Parathyroid adenoma (tissue), 2 donors: ENCODE results near the gene FAM135A.
"Not testable (repeated sequence)": the region's sequence is repeated elsewhere in the genome, so short reads cannot be mapped to it uniquely, and the experiment has no call there.

Experiments
- H2AFZ ChIP-seq: fragments of 300-600 bp; sonication (generic); one replicate; pipeline ENCODE4 v1.7.0; 2017; ENCODE audit warnings: antibody characterized with exemption, mild to moderate bottlenecking
- H3K27ac ChIP-seq: fragments of 300-600 bp; sonication (generic); one replicate; pipeline ENCODE4 v1.7.0; 2017
- H3K27me3 ChIP-seq: fragments of 300-600 bp; sonication (generic); one replicate; pipeline ENCODE4 v1.7.0; 2017; ENCODE audit warnings: low read length; ENCODE audit not compliant: control insufficient read depth, insufficient read depth
- H3K36me3 ChIP-seq: fragments of 300-600 bp; sonication (generic); one replicate; pipeline ENCODE4 v1.7.0; 2017; ENCODE audit warnings: low read length; ENCODE audit not compliant: control insufficient read depth, insufficient read depth
- H3K4me1 ChIP-seq: fragments of 300-600 bp; sonication (generic); one replicate; pipeline ENCODE4 v1.7.0; 2017; ENCODE audit warnings: control low read depth
- H3K4me2 ChIP-seq: fragments of 300-600 bp; sonication (generic); one replicate; pipeline ENCODE4 v1.7.0; 2017; ENCODE audit warnings: low read length
- H3K4me3 ChIP-seq: fragments of 300-600 bp; sonication (generic); one replicate; pipeline ENCODE4 v1.7.0; 2017; ENCODE audit warnings: low read depth, low read length
- H3K79me2 ChIP-seq: fragments of 300-600 bp; sonication (generic); one replicate; pipeline ENCODE4 v1.7.0; 2017; ENCODE audit warnings: control low read depth
- H3K9ac ChIP-seq: fragments of 300-600 bp; sonication (generic); one replicate; pipeline ENCODE4 v1.7.0; 2017; ENCODE audit warnings: mild to moderate bottlenecking
- H3K9me3 ChIP-seq: fragments of 300-600 bp; sonication (generic); one replicate; pipeline ENCODE4 v1.7.0; 2017; ENCODE audit warnings: low read length; ENCODE audit not compliant: control insufficient read depth
- TF ChIP-seq, protein P1 (sequence below): fragments of 300-600 bp; sonication (generic); IDR thresholded peaks from one replicate; pipeline ENCODE4 v1.7.0; 2017; ENCODE audit warnings: antibody characterized with exemption, mild to moderate bottlenecking
- donor health status: primary hyperparathyroidism.

Gene FAM135A

DNA sequence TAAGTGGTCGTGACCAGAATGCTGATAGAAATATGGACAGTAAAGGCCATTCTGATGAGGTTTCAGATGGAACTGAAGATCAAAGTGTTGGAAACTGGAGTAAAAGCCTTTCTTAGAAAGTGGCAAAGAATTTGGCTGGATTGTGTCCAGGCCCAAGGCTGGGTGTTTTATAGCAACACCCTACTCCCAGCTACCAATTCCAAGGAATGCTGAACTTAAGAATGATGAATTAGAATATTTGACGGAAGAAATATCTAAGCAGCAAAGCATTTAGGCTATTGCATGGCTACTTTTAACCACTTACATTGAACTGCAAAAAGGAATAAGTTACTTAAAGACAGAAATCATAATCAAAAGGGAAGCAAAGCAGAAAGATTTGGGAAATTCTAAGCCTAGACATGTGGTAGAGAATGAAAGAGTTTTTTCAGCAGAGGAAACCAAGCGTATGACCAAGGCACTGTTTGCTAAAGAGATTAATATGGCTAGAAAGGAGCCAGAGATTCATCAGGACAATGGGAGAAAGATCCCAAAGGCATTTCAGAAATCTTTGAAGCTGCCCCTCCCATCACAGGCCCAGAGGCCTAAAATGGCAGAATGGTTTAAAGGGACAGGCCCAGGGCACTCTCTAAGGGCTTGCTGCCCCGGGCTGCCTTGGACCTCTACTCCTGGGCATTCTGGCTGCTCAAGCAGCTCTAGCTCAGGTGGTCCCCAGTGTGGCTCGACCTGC lies 179.2 kb downstream of the FAM135A start:
- Histone ChIP-seq H3K9ac (no peak overlapping the region), H2AFZ (no peak overlapping the region), H3K4me2 (no peak overlapping the region), H3K4me3 (no peak overlapping the region), H3K9me3 (no peaks in the 10 kb centered on the region), H3K4me1 (no peaks in the 10 kb centered on the region), H3K27me3 (no peaks in the 10 kb centered on the region), H3K36me3 (no peaks in the 10 kb centered on the region), H3K27ac (no peak overlapping the region), H3K79me2 (no peaks in the 10 kb centered on the region)
- TF ChIP-seq, protein P1, sequence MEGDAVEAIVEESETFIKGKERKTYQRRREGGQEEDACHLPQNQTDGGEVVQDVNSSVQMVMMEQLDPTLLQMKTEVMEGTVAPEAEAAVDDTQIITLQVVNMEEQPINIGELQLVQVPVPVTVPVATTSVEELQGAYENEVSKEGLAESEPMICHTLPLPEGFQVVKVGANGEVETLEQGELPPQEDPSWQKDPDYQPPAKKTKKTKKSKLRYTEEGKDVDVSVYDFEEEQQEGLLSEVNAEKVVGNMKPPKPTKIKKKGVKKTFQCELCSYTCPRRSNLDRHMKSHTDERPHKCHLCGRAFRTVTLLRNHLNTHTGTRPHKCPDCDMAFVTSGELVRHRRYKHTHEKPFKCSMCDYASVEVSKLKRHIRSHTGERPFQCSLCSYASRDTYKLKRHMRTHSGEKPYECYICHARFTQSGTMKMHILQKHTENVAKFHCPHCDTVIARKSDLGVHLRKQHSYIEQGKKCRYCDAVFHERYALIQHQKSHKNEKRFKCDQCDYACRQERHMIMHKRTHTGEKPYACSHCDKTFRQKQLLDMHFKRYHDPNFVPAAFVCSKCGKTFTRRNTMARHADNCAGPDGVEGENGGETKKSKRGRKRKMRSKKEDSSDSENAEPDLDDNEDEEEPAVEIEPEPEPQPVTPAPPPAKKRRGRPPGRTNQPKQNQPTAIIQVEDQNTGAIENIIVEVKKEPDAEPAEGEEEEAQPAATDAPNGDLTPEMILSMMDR, result no peak

DNA sequence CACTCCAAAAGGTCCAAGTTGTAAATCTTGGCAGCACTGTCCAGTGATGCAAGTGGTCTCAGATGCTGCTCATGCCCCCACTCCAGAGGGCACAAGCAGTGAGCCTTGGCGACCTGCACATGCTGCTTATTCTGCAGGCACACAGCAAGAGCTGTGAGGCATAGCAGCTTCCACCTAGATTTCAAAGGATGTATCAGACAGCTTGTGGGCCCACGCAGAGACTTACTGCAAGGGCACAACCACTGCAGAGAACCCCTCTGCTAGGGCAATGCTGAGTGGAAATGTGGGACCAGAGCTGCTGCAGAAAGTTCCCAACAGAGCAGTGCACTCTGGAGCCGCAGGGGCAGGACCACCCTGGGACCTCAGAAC lies 179.8 kb downstream of the FAM135A start:
- H3K4me2 ChIP-seq, result no peak overlapping the region
- H3K4me1 ChIP-seq, result no peaks in the 10 kb centered on the region
- no peaks in the 10 kb centered on the region for H3K9me3 ChIP-seq
- H3K9ac ChIP-seq, result no peak overlapping the region
- no peaks in the 10 kb centered on the region for H3K27me3 ChIP-seq
- H3K79me2 ChIP-seq, result no peaks in the 10 kb centered on the region
- TF ChIP-seq, protein P1, result no peak
- H3K36me3 ChIP-seq, result no peaks in the 10 kb centered on the region
- no peak overlapping the region for H3K4me3 ChIP-seq
- no peak overlapping the region for H3K27ac ChIP-seq
- H2AFZ ChIP-seq, result no peak overlapping the region

DNA sequence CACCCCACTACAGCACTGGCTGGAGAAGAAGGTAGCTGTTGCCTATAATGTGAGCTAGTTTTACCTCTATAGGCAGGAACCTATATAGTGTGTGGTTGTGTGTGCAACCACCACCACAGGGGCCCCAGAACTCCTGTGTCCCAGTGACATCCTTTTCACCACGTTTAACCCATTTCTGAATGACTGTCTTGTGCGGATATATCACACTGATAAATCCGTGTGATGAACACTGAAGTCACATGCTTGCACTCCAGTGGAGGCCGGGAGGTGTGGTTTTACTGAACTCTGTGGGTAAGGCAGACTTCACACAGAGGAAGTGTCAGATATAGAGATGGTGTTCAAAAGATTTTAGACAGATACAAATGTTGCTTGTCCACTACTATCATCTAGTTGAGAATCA lies 185.9 kb downstream of the FAM135A start:
- H3K9me3 ChIP-seq, result no peaks in the 10 kb centered on the region
- no peaks in the 10 kb centered on the region for H3K27me3 ChIP-seq
- no peak overlapping the region for H3K4me3 ChIP-seq
- no peaks in the 10 kb centered on the region for H3K4me1 ChIP-seq
- no peak overlapping the region for H3K4me2 ChIP-seq
- TF ChIP-seq, protein P1, result no peak
- H2AFZ ChIP-seq, result no peak overlapping the region
- no peaks in the 10 kb centered on the region for H3K36me3 ChIP-seq
- no peak overlapping the region for H3K27ac ChIP-seq
- H3K79me2 ChIP-seq, result no peaks in the 10 kb centered on the region
- no peak overlapping the region for H3K9ac ChIP-seq

DNA sequence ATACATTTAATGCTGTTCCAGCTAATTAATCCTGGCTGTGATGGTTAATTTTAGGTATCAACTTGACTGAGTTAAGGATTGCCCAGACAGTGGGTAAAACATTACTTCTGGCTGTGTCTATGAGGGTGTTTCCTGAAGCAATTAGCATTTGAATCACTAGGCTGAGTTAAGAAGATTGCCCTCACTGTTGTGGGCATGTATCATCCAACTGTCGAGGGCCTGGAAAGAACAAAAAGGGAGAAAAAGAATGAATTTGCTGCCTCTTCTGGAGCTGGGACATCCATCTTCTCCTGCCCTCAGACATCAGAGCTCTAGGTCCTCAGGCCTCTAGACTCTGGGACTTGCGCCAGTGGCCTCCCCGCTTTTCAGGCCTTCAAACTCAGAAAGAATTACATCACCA lies 187.7 kb downstream of the FAM135A start:
- no peak overlapping the region for H3K27ac ChIP-seq
- no peaks in the 10 kb centered on the region for H3K9me3 ChIP-seq
- no peaks in the 10 kb centered on the region for H3K4me1 ChIP-seq
- H2AFZ ChIP-seq, result no peak overlapping the region
- H3K4me3 ChIP-seq, result no peak overlapping the region
- H3K36me3 ChIP-seq, result no peaks in the 10 kb centered on the region
- no peak overlapping the region for H3K4me2 ChIP-seq
- no peak overlapping the region for H3K9ac ChIP-seq
- H3K79me2 ChIP-seq, result no peaks in the 10 kb centered on the region
- H3K27me3 ChIP-seq, result no peaks in the 10 kb centered on the region
- TF ChIP-seq, protein P1, result no peak

DNA sequence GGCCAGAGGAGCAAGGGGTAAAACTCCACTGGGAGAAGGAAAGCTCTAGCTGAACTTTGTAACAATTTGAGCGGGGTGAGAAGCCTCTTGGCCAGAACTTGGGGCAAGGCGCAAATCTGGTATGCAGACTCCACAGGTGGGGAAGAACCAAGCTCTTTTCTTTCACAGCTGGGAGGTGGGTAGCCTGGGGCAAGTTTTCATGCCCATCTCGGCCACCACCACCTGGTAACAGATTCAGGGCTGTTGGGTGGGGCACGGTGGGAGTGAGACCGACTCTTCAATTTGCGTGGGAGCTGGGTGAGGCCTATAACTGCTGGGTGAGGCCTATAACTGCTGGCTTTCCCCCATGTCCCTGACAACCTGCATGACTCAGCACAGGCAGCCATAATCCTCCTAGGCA lies 190.9 kb downstream of the FAM135A start:
- Histone ChIP-seq H3K36me3 (no peaks in the 10 kb centered on the region), H3K79me2 (no peaks in the 10 kb centered on the region), H3K9ac (no peak overlapping the region), H3K4me1 (no peaks in the 10 kb centered on the region), H2AFZ (no peak overlapping the region), H3K27ac (no peak overlapping the region), H3K4me3 (no peak overlapping the region), H3K27me3 (no peaks in the 10 kb centered on the region), H3K9me3 (no peaks in the 10 kb centered on the region), H3K4me2 (no peak overlapping the region)
- TF ChIP-seq, protein P1, result no peak

DNA sequence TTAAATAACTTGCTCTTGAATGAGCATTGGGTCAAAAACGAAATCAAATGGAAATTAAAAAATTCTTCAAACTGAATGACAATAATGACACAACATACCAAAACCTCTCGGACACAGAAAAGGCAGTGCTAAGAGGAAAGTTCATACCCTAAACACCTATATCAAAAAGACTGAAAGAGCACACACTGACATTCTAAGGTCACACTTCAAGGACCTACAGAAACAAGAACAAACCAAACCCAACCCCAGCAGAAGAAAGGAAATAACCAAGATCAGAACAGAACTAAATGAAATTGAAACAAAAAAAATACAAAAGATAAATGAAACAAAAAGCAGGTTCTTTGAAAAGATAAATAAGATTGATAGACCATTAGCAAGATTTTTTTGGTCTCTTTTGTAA lies 194.1 kb downstream of the FAM135A start:
- not testable (repeated sequence) for H3K79me2 ChIP-seq, H3K4me3 ChIP-seq, H3K9ac ChIP-seq, H3K36me3 ChIP-seq, H3K9me3 ChIP-seq, H3K27ac ChIP-seq, H3K27me3 ChIP-seq, H3K4me2 ChIP-seq, H2AFZ ChIP-seq, H3K4me1 ChIP-seq

DNA sequence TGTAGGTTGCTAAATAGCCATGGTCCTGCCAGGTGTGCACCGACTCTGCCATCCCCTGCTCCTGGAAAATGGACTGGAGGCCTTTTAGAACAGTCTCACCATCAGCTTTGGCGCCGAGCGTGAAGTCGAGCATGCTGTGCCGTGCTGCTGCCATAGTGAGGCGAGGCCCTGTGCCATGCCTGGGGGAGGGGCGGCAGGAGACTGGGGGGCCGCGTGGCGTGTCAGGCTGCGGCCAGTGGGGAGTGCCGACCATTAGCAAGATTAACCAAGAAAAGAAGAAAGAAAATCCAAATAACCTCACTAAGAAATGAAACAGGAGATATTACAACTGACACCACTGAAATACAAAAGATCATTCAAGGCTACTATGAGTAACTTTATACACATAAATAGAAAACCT lies 195.9 kb downstream of the FAM135A start:
- not testable (repeated sequence) for H3K9me3 ChIP-seq, H3K4me3 ChIP-seq, H3K79me2 ChIP-seq, H3K4me2 ChIP-seq, H3K27ac ChIP-seq, H3K9ac ChIP-seq, H3K4me1 ChIP-seq, H3K27me3 ChIP-seq, H3K36me3 ChIP-seq, H2AFZ ChIP-seq
